Amniotic stem cell (primary cell): ENCODE results near the gene FXYD6.
A peak's percentile ranks its signal among the peaks of the same experiment; 100 is the strongest.

Experiments
- DNase-seq: peaks from one replicate; lab custom pipeline; 2025; lab: John Stamatoyannopoulos, UW

FXYD6 gene

GRCh38 chr11:117843666-117844484, 32.6 kb downstream of the FXYD6 start:
- DNase-seq, result peak; percentile 28

GRCh38 chr11:117842131-117842941, 34.1 kb downstream of the FXYD6 start:
- DNase-seq, result no peak

GRCh38 chr11:117841551-117842031, 34.9 kb downstream of the FXYD6 start:
- no peak for DNase-seq

DNA sequence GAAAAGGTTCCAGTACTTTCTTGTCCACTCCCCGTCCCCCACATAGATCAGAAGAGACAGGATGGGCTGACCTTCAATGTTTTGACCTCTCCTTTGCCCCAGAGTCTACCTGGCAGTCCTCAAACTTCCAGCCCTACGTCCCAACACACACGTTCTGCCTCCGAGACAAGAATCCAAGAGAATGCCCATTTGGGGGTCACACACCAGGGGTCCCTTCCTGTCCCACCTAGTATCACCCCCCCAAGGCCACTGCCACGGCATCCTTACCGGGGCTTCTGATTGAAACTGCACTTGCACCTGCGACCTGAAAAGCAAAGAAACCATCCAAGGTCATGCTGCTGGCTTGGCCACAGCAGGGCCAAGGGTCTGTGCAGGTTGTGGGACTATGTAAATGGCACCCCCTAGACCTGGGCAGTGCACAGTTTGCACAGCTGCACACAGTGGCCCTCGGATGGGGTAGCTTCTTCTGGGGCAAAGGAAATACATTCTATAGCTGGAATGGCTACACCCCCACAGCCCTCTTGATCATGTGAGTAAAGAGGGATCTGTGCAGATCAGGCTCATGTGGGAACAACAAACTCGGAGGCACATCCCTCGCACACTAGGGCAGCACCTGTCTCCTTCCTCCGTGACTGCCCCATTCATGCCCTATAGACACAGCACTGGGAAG, 35.4 kb downstream of the FXYD6 start:
- DNase-seq, result no peak

- DNase-seq, result no peak
These were observed 36.3 kb downstream of the FXYD6 start for GRCh38 chr11:117839936-117840813.

DNA sequence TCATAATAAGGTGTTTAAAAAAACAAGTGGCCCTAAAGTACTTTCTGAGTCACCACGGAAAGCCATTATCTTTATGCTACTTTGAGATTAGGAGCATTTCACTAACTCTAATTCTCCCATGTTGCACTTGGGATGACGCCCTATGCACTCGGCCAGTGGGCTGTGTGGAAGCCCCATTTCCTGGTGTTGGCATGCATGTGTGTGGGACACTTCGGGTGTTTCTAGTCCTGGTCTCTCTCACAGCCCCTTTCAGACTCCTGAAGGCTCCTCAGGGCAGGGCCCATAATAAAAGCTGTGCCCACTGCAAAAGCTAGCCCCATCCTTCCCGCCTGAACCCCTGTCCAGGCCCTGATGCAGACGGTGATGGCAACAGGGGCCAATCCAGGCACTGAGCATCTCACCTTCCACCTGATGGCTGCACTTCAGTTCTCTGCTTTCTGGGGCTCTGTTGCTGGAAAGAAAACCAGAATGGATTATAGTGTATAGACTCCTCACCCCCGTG, 37.0 kb downstream of the FXYD6 start:
- no peak for DNase-seq

DNA sequence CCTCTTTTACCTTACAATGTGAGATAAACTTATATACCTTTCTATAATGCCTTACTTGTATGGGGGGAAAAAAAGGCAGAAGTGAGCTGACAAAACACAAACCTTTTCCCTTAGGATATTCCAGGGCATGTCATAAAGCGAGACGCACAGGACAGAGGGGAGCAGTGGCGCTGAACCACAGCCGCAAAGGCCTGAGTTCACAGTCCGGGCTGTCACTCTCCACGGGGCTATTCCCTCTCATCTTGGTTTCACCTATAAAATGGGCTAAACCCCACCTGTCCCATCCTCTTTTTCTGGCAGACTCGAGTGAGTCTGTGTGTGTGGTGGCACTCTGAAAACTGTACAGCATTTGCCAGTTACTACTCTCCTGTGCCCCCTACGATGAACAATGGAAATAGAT, 37.6 kb downstream of the FXYD6 start:
- no peak for DNase-seq

DNA sequence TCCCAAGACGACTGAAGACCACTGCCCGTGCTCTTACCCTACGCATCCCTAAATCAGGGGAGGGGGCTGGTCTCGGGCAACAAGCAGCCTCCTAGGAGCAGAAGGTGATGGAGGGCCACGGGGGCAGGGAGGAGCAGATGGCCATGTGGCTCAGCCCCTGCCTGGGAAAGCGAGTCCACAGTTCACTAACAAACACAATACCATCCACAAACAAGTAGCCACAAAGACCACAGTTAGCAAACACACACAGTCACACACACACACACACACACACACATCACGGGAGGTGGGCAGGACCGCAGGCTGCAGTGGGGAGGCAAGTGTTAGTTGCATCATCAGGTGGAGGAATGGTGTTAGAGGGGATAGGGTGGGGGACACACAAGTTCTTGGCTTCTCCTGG, 38.7 kb downstream of the FXYD6 start:
- no peak for DNase-seq

GRCh38 chr11:117837070-117837776, 39.2 kb downstream of the FXYD6 start:
- DNase-seq, result no peak

DNA sequence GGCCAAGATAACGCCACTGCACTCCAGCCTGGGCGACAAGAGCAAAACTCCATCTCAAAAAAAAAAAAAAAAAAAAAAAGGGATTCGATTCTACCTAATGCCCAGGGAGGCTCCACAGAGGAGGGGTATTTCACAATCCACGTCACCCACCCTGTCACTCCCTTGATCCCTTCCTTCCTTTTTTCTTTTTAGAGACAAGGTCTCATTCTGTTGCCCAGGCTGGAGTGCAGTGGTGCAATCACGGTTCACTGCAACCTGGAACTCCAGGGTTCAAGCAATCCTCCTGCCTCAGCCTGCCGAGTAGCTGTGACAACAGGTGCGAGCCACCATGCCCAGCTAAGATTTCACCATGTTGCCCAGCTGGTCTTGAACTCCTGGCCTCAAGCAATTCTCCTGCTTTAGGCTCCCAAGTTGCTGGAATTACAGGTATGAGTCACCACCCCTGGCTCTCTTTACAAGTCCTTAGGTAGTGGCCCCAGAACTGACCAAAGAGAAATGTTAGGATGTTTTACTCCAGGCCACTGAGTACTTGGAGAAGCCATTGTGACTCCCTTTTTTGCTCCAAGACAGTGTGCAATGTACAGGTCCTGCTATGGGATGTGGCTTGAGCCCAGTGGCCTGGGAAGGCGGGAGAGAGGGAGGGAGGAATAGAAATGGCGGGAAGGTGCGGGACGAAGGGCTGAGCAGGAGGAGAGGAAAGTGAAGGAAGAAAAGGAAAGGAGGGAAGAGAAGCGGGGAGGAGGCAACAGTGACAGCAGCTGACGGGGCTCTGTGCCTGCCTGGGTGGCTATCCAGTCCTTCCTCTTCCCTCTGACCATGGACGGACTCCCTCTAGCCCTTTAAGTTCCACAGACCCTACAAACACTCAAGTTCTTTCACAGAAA, 40.1 kb downstream of the FXYD6 start:
- DNase-seq, result no peak

GRCh38 chr11:117835576-117835975, 40.9 kb downstream of the FXYD6 start:
- DNase-seq, result no peak

DNA sequence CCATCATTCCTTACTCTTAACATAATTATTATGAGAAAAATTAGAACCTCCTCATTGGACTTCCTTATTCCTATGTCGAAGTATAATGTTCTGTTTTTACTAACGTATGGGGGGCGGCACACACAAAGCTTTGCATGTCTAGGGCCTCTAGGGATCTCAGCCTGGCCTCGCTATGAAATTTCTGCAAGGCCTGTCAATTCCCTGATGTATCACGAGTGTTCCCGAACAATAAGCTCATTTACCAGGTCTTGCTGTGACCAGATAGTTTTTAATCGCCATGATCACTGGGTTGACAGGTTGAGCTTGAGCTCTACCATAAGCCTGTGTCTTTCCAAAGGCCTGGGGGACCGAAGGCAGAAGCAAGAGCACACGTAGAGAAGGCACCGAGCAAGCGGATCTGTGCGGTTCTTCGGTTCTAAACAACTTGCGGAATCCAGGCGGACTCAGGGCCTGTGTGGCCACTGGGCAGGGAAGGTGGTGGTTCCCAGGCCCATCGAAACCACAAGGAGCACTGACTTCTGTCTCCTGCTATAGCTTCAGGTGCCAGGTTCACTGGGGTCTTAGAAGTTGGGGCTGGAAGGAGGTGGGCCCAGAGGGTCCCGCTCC, 41.5 kb downstream of the FXYD6 start:
- DNase-seq, result no peak

- DNase-seq, result no peak
These were observed 42.2 kb downstream of the FXYD6 start for GRCh38 chr11:117834068-117834810.

- no peak for DNase-seq
These were observed 43.0 kb downstream of the FXYD6 start for GRCh38 chr11:117833401-117833891.

- no peak for DNase-seq
These were observed 43.9 kb downstream of the FXYD6 start for GRCh38 chr11:117832511-117832910.

- no peak for DNase-seq
These were observed 44.6 kb downstream of the FXYD6 start for GRCh38 chr11:117831661-117832415.

- no peak for DNase-seq
These were observed 45.6 kb downstream of the FXYD6 start for GRCh38 chr11:117830674-117831351.
